NCI-H446 (cell line): Measurements from ENCODE around the gene REPS1.
"Not testable (repeated sequence)": the region's sequence is repeated elsewhere in the genome, so short reads cannot be mapped to it uniquely, and the experiment has no call there.

Experiments
- DNase-seq, 2 experiments: peaks; one replicate each; lab custom pipeline; 2025; lab: John Stamatoyannopoulos, UW

REPS1 gene

GRCh38 chr6:138971601-138972000 is 16.5 kb downstream of the REPS1 start:
- DNase-seq = no peak

DNA sequence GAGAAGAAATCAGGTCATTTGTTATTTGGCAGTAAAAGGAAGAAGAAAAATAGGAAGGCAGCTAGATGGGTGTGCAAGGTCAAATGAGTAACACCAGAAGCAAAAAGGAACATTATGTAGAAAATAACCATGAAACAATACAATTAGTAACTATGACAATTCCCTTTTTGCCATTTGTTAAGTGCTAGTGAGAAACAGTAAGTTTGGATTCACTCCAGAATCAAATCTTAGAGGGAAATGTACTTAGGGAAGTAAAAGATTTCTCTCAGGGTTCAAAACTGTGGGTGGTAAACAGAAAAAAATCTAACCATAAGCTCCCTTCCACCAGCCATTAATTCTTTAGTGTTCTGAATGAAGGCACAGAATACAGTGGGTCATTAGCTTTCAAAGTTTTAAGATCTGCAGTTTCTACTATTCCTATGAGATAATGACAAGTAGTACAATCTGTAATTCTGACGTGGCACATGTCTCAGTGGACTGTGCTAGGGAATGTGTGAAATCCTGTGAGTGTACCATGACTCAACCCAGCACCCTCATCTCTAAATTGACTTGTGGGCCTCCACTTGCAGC is 17.1 kb downstream of the REPS1 start:
- no peak for DNase-seq

GRCh38 chr6:138970159-138970558 is 17.9 kb downstream of the REPS1 start:
- no peak for DNase-seq

DNA sequence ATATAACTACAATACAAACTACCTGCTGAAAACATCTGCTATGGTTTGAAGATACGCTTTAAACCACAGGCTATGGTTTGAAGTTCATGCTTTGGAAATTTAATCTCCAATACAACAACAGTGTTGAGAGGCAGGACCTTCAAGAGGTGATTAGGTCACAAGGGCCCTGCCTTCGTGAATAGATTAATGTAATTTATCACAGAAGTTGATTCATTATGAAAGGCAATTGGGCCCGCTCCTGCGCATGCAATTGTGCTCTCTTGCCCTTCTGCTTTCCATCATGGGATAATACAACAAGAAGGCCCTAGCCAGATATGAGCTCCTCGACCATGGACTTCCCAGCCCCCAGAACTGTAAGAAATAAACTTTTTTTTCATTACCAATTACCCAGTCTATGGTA is 21.2 kb downstream of the REPS1 start:
- DNase-seq = no peak

GRCh38 chr6:138965971-138966370 is 22.1 kb downstream of the REPS1 start:
- DNase-seq = no peak

- DNase-seq = no peak
Observed at GRCh38 chr6:138965291-138965874, 22.7 kb downstream of the REPS1 start.

DNA sequence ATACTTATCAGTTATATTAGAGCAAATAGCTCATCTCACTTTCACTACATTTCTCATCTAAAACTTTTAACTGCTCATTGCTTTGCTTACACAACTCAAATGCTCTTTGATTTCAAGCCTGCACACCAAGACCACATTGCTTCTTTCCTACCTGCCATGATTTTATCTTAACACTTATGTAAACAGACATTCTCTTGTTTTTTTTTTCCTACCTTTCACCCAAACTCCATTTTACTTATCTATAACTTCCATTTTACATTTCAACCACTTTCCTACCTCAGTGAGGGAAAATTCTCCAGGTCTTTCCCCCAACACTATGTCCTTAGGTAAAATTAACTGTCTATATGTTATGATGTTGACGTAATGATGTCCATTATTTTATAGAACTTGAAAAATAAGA is 24.0 kb downstream of the REPS1 start:
- no peak for DNase-seq

DNA sequence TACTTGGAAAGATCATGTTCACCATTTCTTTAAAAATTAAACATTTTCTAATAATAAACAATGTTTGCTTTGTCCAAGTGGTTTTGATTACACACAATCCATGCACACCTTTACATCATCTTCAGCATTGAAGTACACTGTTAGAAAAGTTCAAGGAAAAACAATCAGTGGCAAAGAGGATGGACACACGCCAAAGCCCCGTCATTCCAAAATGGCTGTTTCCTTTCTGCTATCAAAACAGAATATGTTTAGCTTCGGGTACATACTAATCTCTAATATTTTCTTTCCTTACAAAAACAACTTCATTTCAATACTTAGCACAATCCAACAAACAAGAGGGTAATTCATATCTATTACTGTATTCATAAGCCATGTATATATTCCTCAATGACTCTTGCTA is 24.5 kb downstream of the REPS1 start:
- DNase-seq = no peak

- no peak for DNase-seq
Observed at GRCh38 chr6:138963119-138963518, 24.9 kb downstream of the REPS1 start.

DNA sequence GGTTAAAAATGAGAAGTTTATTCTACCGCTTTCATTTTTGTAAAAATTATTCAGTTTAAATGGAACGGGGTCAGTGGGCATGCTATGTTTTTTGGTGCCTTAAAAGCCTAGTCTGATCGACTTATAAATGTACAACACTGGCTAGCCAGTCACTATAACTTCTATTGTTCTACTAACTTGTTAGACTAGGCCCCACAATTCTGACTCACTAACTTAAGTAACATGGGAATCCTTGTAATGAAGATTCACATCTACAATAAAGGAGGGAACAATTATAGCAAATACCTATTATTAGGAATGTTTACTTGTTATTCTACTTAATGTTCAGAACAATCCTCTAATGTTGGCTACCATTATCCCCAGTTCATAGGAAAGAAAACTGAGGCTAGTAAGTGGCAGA is 28.5 kb downstream of the REPS1 start:
- DNase-seq = no peak

- no peak for DNase-seq
Observed at GRCh38 chr6:138958595-138958994, 29.5 kb downstream of the REPS1 start.

DNA sequence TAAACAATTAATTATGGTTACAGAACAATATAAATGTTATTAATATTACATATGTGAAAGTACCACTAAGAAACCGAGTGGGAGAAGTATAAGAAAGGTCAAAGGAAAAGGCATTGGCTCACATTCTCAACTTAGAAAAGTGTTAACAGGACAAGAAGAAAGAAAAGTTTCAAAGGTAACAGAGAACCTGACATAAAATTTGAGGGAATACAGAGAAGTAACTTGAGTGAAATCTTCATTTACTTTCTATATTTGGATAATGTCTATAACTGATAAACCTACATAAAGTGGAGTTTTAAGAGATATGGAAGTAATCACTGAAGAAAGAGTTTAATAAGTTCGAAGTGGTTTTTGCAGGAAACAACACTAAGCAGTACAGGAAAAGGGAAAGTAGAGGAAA is 30.1 kb downstream of the REPS1 start:
- DNase-seq = no peak

DNA sequence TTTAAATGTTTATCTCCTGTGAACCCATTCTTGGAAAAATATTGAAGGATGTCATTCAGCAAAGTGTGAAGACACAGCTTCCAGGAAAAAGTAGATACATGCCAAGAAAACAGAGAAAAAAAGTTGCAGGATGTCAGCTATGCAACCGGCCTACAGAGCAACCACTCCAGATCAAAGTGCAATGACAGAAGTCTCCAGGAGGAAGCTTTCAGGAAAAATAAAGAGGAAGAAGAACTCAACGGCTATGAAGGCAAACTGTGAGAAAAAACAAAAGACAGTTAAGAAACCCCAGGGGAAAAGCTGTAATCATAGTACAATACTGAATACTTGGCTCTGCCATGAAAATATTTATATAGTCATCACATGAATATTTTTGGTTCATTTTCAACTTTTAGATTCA is 30.6 kb downstream of the REPS1 start:
- no peak for DNase-seq

DNA sequence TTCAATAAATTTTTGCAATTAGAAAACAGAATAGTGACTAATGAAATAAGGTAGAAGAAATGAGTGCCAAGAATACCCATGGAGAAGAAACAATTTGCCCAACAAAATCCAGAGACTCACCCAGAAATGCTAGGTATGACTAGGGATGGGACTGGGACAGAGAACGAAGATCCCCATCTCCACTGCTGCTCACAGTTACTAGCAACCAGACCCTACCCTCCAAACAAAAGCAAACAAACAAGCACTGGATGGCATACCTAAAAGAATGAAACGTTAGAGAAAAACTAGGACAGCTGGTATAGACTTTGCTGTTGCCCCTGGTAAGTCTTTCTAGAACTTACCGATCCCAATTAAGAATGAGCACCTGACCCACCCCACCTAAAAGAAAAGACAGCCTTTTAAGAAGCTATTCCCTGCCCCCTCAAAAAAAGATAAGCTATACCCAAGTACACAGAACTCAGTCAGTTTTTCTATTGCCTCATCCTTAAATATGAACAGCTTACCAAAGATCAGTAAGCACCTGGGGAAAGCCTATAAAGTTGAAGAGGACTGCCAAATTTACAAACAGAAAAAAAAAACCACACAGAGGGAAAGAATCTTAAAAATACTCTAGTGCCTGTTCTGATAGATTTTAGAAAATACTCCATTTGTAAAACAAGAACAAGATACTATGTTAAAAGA is 31.7 kb downstream of the REPS1 start:
- DNase-seq = no peak

DNA sequence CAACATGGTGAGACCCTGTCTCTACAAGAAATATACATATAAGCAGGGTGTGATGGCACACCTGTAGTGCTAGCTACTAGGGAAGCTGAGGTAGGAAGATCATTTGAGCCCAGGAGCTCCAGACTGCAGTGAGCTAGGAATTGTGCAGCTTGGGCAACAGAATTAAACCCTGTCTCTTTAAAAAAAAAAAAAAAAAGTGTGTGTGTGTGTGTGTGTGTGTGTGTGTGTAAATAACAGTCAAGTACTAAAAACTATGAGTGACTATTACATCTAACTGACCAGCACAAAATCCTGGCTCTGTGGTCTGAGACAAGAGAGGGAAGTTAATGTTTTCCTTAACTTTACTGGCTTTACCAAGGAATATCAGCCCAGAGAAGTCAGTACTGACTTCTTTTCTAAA is 32.8 kb downstream of the REPS1 start:
- DNase-seq = no peak

- DNase-seq = no peak
Observed at GRCh38 chr6:138953451-138953850, 34.6 kb downstream of the REPS1 start.

DNA sequence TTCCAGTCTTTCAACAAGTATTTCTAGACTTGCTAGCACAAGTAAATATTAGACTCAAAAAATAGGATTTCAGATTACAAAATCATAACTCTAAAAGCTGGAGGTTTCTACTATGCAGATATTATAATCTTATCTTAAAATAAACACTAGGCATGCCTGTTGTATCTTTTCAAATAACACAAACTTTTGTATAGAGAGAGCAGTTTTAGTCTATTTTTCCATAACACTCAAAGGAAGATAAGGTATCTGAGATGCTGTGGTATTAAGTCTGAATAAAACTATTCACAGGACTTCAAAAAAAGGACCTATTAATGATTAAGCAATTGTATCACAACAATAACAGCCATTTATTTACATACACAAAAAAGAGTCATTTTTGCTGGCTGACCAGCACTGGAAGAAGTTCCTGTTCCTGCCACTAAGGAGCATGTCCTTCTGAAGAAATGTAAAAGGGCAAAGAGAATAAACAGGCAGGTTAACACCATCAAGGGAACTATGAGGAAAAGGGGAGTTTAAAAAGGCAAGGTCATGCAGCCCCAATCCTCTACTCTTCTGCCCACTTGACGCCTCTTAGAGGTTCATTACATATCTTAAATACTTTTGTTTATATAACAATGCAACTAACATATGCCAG is 39.4 kb downstream of the REPS1 start:
- no peak for DNase-seq

- no peak for DNase-seq
Observed at GRCh38 chr6:138948004-138948403, 40.0 kb downstream of the REPS1 start.

GRCh38 chr6:138945354-138945753 is 42.7 kb downstream of the REPS1 start:
- no peak for DNase-seq

DNA sequence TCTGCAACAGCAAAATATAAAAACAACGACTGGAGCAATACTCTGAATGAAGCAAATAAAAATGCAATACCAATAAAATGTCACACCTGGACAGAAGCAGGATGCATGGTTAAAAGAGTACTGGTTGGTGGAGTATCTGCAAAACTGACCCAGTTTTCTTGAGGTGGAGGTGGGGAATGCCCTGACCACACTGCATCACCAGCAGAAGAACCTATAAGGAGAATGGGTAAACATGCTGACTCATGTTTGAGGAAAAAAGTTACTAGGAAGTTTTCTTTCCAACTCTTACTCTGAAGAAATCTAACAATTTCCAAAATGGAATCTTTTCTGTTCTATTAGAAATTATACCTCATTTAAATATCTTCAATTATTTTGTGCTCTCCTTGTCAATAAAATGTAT is 43.6 kb downstream of the REPS1 start:
- DNase-seq = no peak

- DNase-seq = no peak
Observed at GRCh38 chr6:138943089-138943625, 44.9 kb downstream of the REPS1 start.

- not testable (repeated sequence) for DNase-seq
Observed at GRCh38 chr6:138936873-138937272, 51.2 kb downstream of the REPS1 start.

DNA sequence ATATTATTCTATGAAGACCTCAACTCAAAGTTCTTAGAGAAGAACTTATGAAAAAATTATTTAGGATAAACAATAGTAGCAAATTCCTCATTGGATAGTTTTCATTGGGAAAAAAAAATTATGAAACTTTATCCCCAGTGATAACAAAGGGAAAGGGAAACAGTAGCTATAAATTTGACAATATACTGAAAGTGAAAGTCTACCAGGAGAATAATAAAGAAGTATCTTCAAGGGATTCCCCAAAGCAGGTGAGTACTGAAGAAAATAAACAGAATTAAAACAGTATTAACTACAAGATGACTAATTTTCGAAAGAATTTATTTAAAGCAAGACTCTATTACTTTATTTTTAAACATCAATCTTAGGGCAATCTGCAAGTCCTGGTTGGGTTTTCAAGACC is 56.4 kb downstream of the REPS1 start:
- DNase-seq = no peak
